Measurements from ENCODE around the gene DPF3.

GRCh38 chr14:72739446-72740405, 154.2 kb downstream of the DPF3 start:
- TF ChIP-seq POLR2A (IDR thresholded peaks at IDR 0.05) (no peak), CTCF (IDR thresholded peaks at IDR 0.05) (no peak)

Measured in adrenal gland (tissue), 5 donors.